WTC11 (cell line): ENCODE results near the gene UTP4. TPM values are rescaled to one million over a fixed set of nuclear protein-coding genes. Genes with fewer than 3 reads are reported as not detected.
A peak's percentile ranks its signal among the peaks of the same experiment; 100 is the strongest.

Experiments used
- ATAC-seq: fragments of 200-7000 bp; cut with Tn5 transposase; 2 replicates; pipeline ENCODE4 v1.10.0; 2021; ENCODE audit warnings: mild to moderate bottlenecking, moderate library complexity
- Bru-seq: library from RNA; stranded (reverse); fragments of 400-500 nt; gene quantifications from one replicate; lab custom pipeline; 2021; lab: Mats Ljungman, UMichigan
- CTCF ChIA-PET: fragments of 300-600 bp; sonication (Branson Sonifier 250); formaldehyde crosslinking; loops from one replicate; lab custom pipeline; 2021; ENCODE audit warnings: antibody characterized with exemption; lab: Charles Lee
- POLR2A ChIA-PET: fragments of 350-600 bp; sonication (Branson Sonifier 250); formaldehyde crosslinking; loops from one replicate; lab custom pipeline; 2021; ENCODE audit warnings: antibody characterized with exemption; lab: Charles Lee
- DNase-seq: peaks from one replicate; pipeline ENCODE4 v3.0.0; 2021; ENCODE audit warnings: low spot score
- H3K27ac Mint-ChIP-seq: 2 replicates; pipeline ENCODE4 v1.8.0; 2021; ENCODE audit warnings: mixed read lengths
- H3K27me3 Mint-ChIP-seq: 2 replicates; pipeline ENCODE4 v1.8.0; 2021; ENCODE audit warnings: low read depth, mild to moderate bottlenecking, moderate library complexity, mixed read lengths
- H3K36me3 Mint-ChIP-seq: 2 replicates; pipeline ENCODE4 v1.8.0; 2021; ENCODE audit warnings: mixed read lengths
- H3K4me1 Mint-ChIP-seq: 2 replicates; pipeline ENCODE4 v1.8.0; 2022; ENCODE audit warnings: mixed read lengths
- H3K4me3 Mint-ChIP-seq: 2 replicates; pipeline ENCODE4 v1.8.0; 2021; ENCODE audit warnings: mild to moderate bottlenecking, moderate library complexity, mixed read lengths
- H3K9me3 Mint-ChIP-seq: 2 replicates; pipeline ENCODE4 v1.8.0; 2021; ENCODE audit warnings: mixed read lengths
- ARID4B ChIP-seq: sonication (generic); formaldehyde crosslinking; IDR thresholded peaks from 2 replicates; pipeline ENCODE4 v1.8.0; 2023; ENCODE audit warnings: missing genetic modification reagents, mild to moderate bottlenecking, borderline replicate concordance
- CBFB ChIP-seq: sonication (generic); formaldehyde crosslinking; IDR thresholded peaks from 2 replicates; pipeline ENCODE4 v1.8.1; 2022; ENCODE audit warnings: mild to moderate bottlenecking, low read depth, missing genetic modification reagents
- CREM ChIP-seq: sonication (generic); formaldehyde crosslinking; IDR thresholded peaks from 2 replicates; pipeline ENCODE4 v1.8.1; 2022; ENCODE audit warnings: mild to moderate bottlenecking, missing genetic modification reagents, moderate library complexity
- E2F4 ChIP-seq: sonication (generic); formaldehyde crosslinking; IDR thresholded peaks from 2 replicates; pipeline ENCODE4 v1.8.1; 2022; ENCODE audit warnings: low read depth, mild to moderate bottlenecking, moderate library complexity, missing genetic modification reagents, borderline replicate concordance
- FOXK1 ChIP-seq: sonication (generic); formaldehyde crosslinking; IDR thresholded peaks from 2 replicates; pipeline ENCODE4 v1.8.0; 2022; ENCODE audit warnings: mild to moderate bottlenecking, moderate library complexity, missing genetic modification reagents
- FOXP4 ChIP-seq: sonication (generic); formaldehyde crosslinking; IDR thresholded peaks from 2 replicates; pipeline ENCODE4 v1.8.0; 2022; ENCODE audit warnings: mild to moderate bottlenecking, missing genetic modification reagents
- GABPB1 ChIP-seq: sonication (generic); formaldehyde crosslinking; IDR thresholded peaks from 2 replicates; pipeline ENCODE4 v1.8.1; 2023; ENCODE audit warnings: mild to moderate bottlenecking, missing genetic modification reagents
- IRF1 ChIP-seq: sonication (generic); formaldehyde crosslinking; IDR thresholded peaks from 2 replicates; pipeline ENCODE4 v1.8.0; 2023; ENCODE audit warnings: missing genetic modification reagents
- IRF2 ChIP-seq: sonication (generic); formaldehyde crosslinking; IDR thresholded peaks from 2 replicates; pipeline ENCODE4 v1.8.0; 2022; ENCODE audit warnings: low read depth, missing genetic modification reagents, borderline replicate concordance
- MAX ChIP-seq: sonication (generic); formaldehyde crosslinking; IDR thresholded peaks from 2 replicates; pipeline ENCODE4 v1.8.0; 2022; ENCODE audit warnings: mild to moderate bottlenecking, missing genetic modification reagents
- MYBL2 ChIP-seq: sonication (generic); formaldehyde crosslinking; IDR thresholded peaks from 2 replicates; pipeline ENCODE4 v1.8.1; 2023; ENCODE audit warnings: mild to moderate bottlenecking, moderate library complexity, missing genetic modification reagents
- NFE2L1 ChIP-seq: sonication (generic); formaldehyde crosslinking; IDR thresholded peaks from 2 replicates; pipeline ENCODE4 v1.8.1; 2023; ENCODE audit warnings: missing genetic modification reagents
- NFYB ChIP-seq: sonication (generic); formaldehyde crosslinking; conservative IDR thresholded peaks from 2 replicates; pipeline ENCODE4 v1.8.0; 2022; ENCODE audit warnings: low read depth, missing genetic modification reagents
- NR2C2 ChIP-seq: sonication (generic); formaldehyde crosslinking; IDR thresholded peaks from 2 replicates; pipeline ENCODE4 v1.8.0; 2022; ENCODE audit warnings: mild to moderate bottlenecking, missing genetic modification reagents
- SP1 ChIP-seq: sonication (generic); formaldehyde crosslinking; conservative IDR thresholded peaks from 2 replicates; pipeline ENCODE4 v1.8.1; 2022; ENCODE audit warnings: missing genetic modification reagents
- USF1 ChIP-seq: sonication (generic); formaldehyde crosslinking; IDR thresholded peaks from 2 replicates; pipeline ENCODE4 v1.8.0; 2022; ENCODE audit warnings: mild to moderate bottlenecking, missing genetic modification reagents
- USF2 ChIP-seq: sonication (generic); formaldehyde crosslinking; IDR thresholded peaks from 2 replicates; pipeline ENCODE4 v1.8.1; 2023; ENCODE audit warnings: mild to moderate bottlenecking, missing genetic modification reagents, moderate library complexity
- ZBTB21 ChIP-seq: sonication (generic); formaldehyde crosslinking; IDR thresholded peaks from 2 replicates; pipeline ENCODE4 v1.8.1; 2023; ENCODE audit warnings: mild to moderate bottlenecking, missing genetic modification reagents, borderline replicate concordance
- ZBTB43 ChIP-seq: sonication (generic); formaldehyde crosslinking; IDR thresholded peaks from 2 replicates; pipeline ENCODE4 v1.8.1; 2023; ENCODE audit warnings: mild to moderate bottlenecking, missing genetic modification reagents
- ZNF317 ChIP-seq: sonication (generic); formaldehyde crosslinking; IDR thresholded peaks from 2 replicates; pipeline ENCODE4 v1.8.1; 2023; ENCODE audit warnings: low read depth, mild to moderate bottlenecking, moderate library complexity, missing genetic modification reagents, borderline replicate concordance
- ZNF416 ChIP-seq: fragments of 250-450 bp; sonication (Bioruptor Pico); IDR thresholded peaks from 2 replicates; pipeline ENCODE4 v1.9.0; 2021; ENCODE audit warnings: mild to moderate bottlenecking, inconsistent platforms
- ZNF423 ChIP-seq: fragments of 250-450 bp; sonication (Bioruptor Pico); IDR thresholded peaks from 2 replicates; pipeline ENCODE4 v2.1.2; 2022; ENCODE audit warnings: mild to moderate bottlenecking, moderate library complexity
- long read RNA-seq, 3 experiments: library from RNA in 1 of 3; library from capped mRNA in 1 of 3; library from polyadenylated mRNA in 1 of 3; unstranded in 2 of 3; stranded (forward) in 1 of 3; transcript quantifications; one replicate each; pipeline ENCODE4 v2.0.0, GENCODE V29; 2021
- total RNA-seq: library from RNA; stranded (reverse); gene quantifications from 3 replicates; pipeline ENCODE4 v1.2.3, GENCODE V29; 2021

Gene UTP4
- total RNA-seq: 71.0 to 85.7 TPM (median 74.4 TPM) in 3 replicates
- percentile 80 among the genes with signal in this experiment for Bru-seq, nascent RNA
- long read RNA-seq, experiment 1, transcript UTP4-201 (17 exons, 2,322 nt): major isoform, 396 of 563 reads
- long read RNA-seq, experiment 1, transcript UTP4-203 (17 exons, 2,186 nt): minor isoform, 39 of 563 reads
- long read RNA-seq, experiment 1, partial matches to known transcripts: 73 of 563 reads
- long read RNA-seq, experiment 1, other reads (novel, unspliced or antisense): 55 of 563 reads
- long read RNA-seq, experiment 2, transcript UTP4-201 (17 exons, 2,322 nt): major isoform, 30 of 90 reads
- long read RNA-seq, experiment 2, partial matches to known transcripts: 34 of 90 reads
- long read RNA-seq, experiment 2, other reads (novel, unspliced or antisense): 25 of 90 reads
- long read RNA-seq, experiment 3, transcript UTP4-203 (17 exons, 2,186 nt): minor isoform, 17 of 203 reads
- long read RNA-seq, experiment 3, transcript UTP4-201 (17 exons, 2,322 nt): major isoform, 125 of 203 reads
- long read RNA-seq, experiment 3, partial matches to known transcripts: 21 of 203 reads
- long read RNA-seq, experiment 3, other reads (novel, unspliced or antisense): 40 of 203 reads

- POLR2A ChIA-PET: interaction anchor here (0.6 to 1.5 kb wide), 6 partner anchors 14 to 198 kb away, joined by 3 to 7 read pairs (median 4); no protein-coding TSS in a partner anchor
- CTCF ChIA-PET: interaction anchor here (1.0 to 1.3 kb wide), 4 partner anchors 9 to 604 kb away, joined by 3 to 7 read pairs (median 5); no protein-coding TSS in a partner anchor
- ATAC-seq: peak; percentile 70
- peak; percentile 91 for TF ChIP-seq MAX (CRISPR knock-in tag)
- TF ChIP-seq CREM (CRISPR knock-in tag): peak; percentile 80; the same call in 1 of the 2 replicates
- TF ChIP-seq MYBL2 (CRISPR knock-in tag): peak; percentile 81; the same call in 1 of the 2 replicates
- no peak for TF ChIP-seq IRF2 (CRISPR knock-in tag)
- TF ChIP-seq SP1: peak; percentile 69
- TF ChIP-seq ZNF317 (CRISPR knock-in tag): no peak
- peak; percentile 92 for TF ChIP-seq FOXK1
- peak; percentile 74 for TF ChIP-seq NFE2L1
- TF ChIP-seq FOXP4 (CRISPR knock-in tag): peak; percentile 84
- 0 out of 2 replicates have a peak, but pooled peaks have one; percentile 31 for TF ChIP-seq ZNF416 (CRISPR knock-in tag)
- 0 out of 2 replicates have a peak, but pooled peaks have one; percentile 18 for TF ChIP-seq IRF1
- 0 out of 2 replicates have a peak, but pooled peaks have one; percentile 62 for TF ChIP-seq ZBTB21
- TF ChIP-seq ARID4B (CRISPR knock-in tag): peak; percentile 81; the same call in 1 of the 2 replicates
- TF ChIP-seq CBFB (CRISPR knock-in tag): peak; percentile 94; the same call in 1 of the 2 replicates
- peak; percentile 88 for TF ChIP-seq NR2C2 (CRISPR knock-in tag)
- peak; percentile 66; the same call in 1 of the 2 replicates for TF ChIP-seq ZBTB43 (CRISPR knock-in tag)
- TF ChIP-seq E2F4 (CRISPR knock-in tag): peak; percentile 61; the same call in 1 of the 2 replicates
- TF ChIP-seq GABPB1 (CRISPR knock-in tag): peak; percentile 38; the same call in 1 of the 2 replicates
- TF ChIP-seq NFYB: no peak
- peak; percentile 73 for TF ChIP-seq USF1 (CRISPR knock-in tag)
- TF ChIP-seq USF2 (CRISPR knock-in tag): peak; percentile 81
- no peak for TF ChIP-seq ZNF423 (CRISPR knock-in tag)
These were observed at the start of gene UTP4, which contains the start of gene CHTF8 for GRCh38 chr16:69132424-69133252. UTP4 (plus strand) TSS chr16:69132649; CDS start chr16:69133460, 811 bp downstream. CHTF8 (minus strand) TSS chr16:69132588; CDS start chr16:69121458, 11,130 bp downstream.

More at GRCh38 chr16:69132424-69133252, at the start of gene UTP4, which contains the start of gene CHTF8:
- DNase-seq: peak; percentile 81
- H3K9me3 Mint-ChIP-seq: no peaks in the 10 kb centered on the region
- H3K36me3 Mint-ChIP-seq: peaks cover 33% of the 10 kb centered on the region
- H3K27ac Mint-ChIP-seq: peak within 1 kb of the TSS; percentile 98
- H3K27me3 Mint-ChIP-seq: no peaks in the 10 kb centered on the region
- H3K4me1 Mint-ChIP-seq: peaks cover 40% of the 10 kb centered on the region
- peak within 1 kb of the TSS; percentile 97 for H3K4me3 Mint-ChIP-seq
